ENCODE data around the gene LIPA.
A peak's percentile ranks its signal among the peaks of the same experiment; 100 is the strongest.
"Not testable (repeated sequence)": the region's sequence is repeated elsewhere in the genome, so short reads cannot be mapped to it uniquely, and the experiment has no call there.

The LIPA gene

GRCh38 chr10:89251409-89252224 is at the start of gene LIPA:
TSS of gene LIPA (minus strand) at chr10:89251775. CDS start at chr10:89247648, 4,127 bp downstream.
- peak; percentile 95 for DNase-seq (ENCODE audit: low read depth)

GRCh38 chr10:89301232-89301631 is 49.7 kb upstream of the LIPA start:
- peak; percentile 30 for DNase-seq (ENCODE audit: low read depth)

GRCh38 chr10:89299031-89299430 is 47.5 kb upstream of the LIPA start:
- DNase-seq (ENCODE audit: low read depth), result no peak

DNA sequence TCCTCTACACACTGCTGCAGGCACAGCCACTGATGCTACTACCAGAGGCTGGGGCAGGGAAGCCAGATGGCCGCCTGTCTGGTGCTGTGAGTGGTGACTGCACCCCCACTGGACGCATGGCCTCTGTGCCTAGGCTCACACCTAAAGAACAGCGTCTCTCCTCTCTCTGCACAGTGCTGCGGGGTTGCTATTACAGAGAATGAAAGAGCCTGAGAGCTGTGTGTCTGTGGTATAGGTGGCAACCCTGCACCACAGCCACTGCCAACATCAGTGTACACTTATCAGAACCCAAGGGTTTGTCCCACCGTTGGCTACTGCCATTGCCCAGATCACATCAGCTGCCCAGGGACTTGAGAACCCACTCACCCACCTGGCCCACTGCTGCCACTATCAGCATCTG is 46.2 kb upstream of the LIPA start:
- no peak for DNase-seq (ENCODE audit: low read depth)

- DNase-seq (ENCODE audit: low read depth), result no peak
Measured at GRCh38 chr10:89297356-89297755, 45.8 kb upstream of the LIPA start.

GRCh38 chr10:89296220-89296648 is 44.7 kb upstream of the LIPA start:
- DNase-seq (ENCODE audit: low read depth), result no peak

DNA sequence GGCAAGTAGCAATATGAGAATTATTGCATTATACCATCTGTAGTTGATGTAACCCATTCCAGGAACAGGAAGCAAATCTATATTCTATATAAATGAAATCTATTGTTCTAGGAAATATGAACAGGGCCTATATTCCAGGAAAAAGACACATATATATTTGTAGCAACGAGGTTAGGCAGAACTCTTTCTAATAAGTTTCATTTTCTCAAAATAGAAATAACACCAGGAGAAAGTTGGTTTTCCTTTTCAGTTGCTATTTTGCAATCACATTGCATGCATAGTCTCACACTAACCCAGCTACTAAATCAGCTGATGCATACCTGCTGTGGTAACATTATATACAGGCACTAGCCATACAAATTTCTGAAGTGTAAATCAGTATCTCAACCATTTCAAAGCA is 44.0 kb upstream of the LIPA start:
- no peak for DNase-seq (ENCODE audit: low read depth)

DNA sequence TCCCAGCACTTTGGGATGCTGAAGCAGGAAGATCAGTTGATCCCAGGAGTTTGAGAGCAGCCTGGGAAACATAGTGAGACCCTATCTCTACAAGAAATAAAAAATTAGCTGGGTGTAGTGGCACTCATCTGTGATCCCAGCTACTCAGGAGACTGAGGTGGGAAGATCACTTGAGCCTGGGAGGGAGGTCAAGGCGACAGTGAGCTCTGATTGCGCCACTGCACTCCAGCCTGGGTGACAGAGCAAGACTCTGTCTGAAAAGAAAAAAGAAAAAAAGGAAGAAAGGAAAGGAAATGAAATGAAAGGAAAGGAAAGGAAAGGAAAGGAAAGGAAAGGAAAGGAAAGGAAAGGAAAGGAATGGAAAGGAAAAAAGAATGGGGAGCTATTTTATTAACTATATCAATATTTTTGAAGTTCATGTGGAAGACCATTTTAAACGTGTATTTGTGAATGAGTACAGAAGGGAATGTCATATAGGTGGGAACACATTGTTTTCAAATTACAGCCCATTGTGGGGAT is 43.2 kb upstream of the LIPA start:
- no peak for DNase-seq (ENCODE audit: low read depth)

GRCh38 chr10:89285303-89285702 is 33.7 kb upstream of the LIPA start:
- not testable (repeated sequence) for DNase-seq (ENCODE audit: low read depth)

DNA sequence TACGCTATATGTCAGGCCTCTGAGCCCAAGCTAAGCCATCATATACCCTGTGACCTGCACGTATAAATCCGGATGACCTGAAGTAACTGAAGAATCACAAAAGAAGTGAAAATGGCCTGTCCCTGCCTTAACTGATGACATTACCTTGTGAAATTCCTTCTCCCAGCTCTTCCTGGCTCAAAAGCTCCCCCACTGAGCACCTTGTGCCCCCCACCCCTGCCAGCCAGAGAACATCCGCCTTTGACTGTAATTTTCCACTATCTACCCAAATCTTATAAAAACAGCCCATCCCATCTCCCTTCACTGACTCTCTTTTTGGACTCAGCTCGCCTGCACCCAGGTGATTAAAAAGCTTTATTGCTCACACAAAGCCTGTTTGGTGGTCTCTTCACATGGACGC is 33.1 kb upstream of the LIPA start:
- DNase-seq (ENCODE audit: low read depth), result not testable (repeated sequence)

- no peak for DNase-seq (ENCODE audit: low read depth)
Measured at GRCh38 chr10:89283936-89284475, 32.4 kb upstream of the LIPA start.

GRCh38 chr10:89283025-89283935 is 31.7 kb upstream of the LIPA start:
- DNase-seq (ENCODE audit: low read depth), result no peak

GRCh38 chr10:89281606-89282395 is 30.2 kb upstream of the LIPA start:
- DNase-seq (ENCODE audit: low read depth), result no peak

DNA sequence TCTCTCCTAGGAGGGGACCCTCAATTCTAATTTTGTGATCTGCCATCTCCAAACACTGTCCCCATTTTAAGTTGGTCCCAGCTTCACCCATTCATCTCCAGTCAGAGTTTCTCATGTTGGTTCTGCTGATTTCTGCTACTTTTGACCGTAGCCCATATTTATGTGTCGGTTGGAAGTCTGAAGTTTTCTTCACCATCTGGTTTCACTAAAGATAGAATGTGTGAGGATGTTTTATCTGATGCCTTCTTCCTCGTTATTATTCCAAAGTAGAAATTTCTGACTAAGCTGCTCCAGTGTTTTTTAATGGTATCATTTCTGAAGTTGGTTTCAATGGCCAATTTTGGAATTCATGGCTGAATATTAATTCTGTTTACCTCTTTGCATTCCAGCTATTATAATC is 28.9 kb upstream of the LIPA start:
- DNase-seq (ENCODE audit: low read depth), result no peak

DNA sequence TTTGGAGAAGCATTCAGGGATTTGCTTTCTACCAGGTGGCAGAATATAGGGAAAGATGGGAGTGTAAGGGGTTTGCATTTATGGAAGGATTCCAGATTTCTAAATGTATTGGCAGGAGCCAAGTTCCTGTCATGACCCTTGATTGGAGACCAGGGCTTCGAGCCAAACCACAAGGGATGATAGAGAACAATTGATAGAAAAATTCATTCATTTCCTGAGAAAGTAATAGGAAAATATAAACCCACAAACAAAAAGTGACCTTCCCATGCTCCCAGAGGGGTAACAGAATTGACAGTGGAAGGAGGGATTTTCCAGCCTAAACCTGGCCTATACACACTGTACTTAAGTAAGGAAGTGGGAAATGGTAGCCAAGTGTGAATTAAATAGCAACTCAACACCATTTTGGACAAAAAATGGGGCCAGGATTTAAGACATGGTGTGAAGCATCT is 27.9 kb upstream of the LIPA start:
- no peak for DNase-seq (ENCODE audit: low read depth)

DNA sequence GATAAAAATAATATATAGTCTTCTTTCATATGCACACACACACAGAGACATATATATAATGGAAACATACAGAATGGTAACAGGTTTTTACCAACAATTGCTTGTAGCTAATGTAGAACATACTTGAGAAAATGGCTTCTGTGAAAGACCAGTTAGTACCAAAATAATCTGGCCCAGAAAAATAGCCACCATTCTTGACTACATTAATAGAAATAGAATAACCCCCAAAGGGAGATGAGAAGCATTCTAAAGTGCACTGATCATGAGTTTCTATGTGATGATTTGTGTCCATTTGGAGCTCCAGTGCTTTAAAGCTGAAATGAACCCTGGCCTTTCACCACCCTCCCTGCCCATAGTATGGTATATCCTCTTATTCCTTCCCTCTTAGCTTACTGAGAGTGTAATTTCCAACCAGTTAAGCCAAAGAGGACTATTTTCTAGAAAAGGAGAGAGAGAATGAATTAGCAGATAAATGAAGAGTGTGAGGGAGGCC is 27.4 kb upstream of the LIPA start:
- DNase-seq (ENCODE audit: low read depth), result no peak

DNA sequence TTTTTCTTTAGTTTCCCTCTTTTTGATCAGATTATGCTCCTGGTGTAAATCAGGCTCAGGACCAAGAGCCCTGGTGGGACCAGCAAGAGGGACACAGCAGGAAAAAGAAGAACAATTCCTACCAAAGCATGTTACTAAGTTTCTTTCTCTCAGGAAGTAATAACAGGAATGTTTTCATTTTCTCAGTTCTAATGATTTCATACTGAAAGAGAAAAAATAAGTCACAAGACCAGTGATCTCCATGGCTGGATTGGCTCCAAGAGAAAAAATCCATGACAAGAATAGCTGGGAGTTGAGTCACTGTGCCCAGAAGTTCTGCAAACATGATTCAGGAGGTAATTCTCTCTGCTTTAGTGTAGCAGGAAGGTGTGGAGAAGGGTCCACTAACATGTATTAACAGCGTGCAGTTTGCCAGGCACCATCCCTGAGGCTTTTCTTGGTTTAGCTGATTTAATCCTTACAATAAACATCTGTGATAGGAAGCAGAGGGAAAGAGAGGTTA is 26.5 kb upstream of the LIPA start:
- no peak for DNase-seq (ENCODE audit: low read depth)

GRCh38 chr10:89275383-89275782 is 23.8 kb upstream of the LIPA start:
- no peak for DNase-seq (ENCODE audit: low read depth)

GRCh38 chr10:89274928-89275327 is 23.4 kb upstream of the LIPA start:
- no peak for DNase-seq (ENCODE audit: low read depth)

DNA sequence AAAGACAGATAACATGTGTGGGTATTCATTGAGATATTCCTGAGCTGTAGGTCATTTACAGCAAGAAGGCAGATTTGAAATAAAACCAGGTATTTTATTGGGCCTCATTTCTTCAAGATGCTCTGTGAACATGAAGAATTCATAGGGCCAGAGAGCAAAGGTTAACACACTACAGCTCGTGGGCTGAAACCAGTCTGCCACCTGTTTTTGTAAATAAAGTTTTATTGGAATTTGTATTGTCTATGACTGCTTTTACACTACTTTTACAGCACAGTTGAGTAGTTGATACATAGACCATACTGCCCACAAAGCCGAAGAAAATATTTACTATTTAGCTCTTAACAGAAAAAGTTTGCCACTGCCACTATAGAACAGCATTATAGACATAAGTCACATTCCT is 22.1 kb upstream of the LIPA start:
- no peak for DNase-seq (ENCODE audit: low read depth)

DNA sequence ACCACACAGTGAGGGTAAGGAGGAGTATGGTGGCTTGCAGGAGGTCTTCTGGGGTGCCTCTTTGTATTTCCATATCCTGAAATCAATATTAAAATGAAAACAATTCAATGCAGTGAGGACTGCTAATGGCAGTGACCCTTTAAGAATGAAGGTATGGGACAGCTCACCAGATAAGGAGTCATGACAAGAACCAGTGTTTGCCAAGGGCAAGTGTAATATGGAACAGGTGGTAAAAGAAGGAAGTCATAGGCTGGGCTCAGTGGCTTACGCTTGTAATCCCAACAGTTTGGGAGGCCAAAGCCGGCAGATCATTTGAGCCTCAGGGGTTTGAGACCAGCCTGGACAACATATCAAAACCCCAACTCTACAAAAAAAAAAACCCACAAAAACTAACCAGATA is 20.0 kb upstream of the LIPA start:
- DNase-seq (ENCODE audit: low read depth), result no peak
